ENCODE measurements around the gene ITGB5. TPM values are rescaled to one million over a fixed set of nuclear protein-coding genes. Genes with fewer than 3 reads are reported as not detected.

ITGB5 gene
- total RNA-seq, 1 donor: 308 TPM

DNA sequence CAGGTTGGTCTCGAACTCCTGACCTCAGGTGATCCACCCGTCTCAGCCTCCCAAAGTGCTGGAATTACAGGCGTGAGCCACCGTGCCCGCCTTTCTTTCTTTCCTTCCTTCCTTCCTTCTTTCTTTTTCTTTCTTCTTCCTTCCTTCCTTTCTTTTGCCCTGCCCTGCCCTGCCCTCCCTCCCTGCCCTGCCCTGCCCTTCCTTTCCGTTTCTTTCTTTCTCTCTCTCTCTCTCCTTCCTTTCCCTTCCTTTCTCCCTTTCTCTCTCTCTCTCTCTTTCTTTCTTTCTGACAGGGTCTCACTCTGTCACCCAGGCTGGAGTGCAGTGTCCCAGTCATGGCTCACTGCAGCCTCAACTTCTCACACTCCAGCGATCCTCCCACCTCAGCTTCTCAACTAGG, 82.3 kb downstream of the ITGB5 start:
- TF ChIP-seq, protein P1, sequence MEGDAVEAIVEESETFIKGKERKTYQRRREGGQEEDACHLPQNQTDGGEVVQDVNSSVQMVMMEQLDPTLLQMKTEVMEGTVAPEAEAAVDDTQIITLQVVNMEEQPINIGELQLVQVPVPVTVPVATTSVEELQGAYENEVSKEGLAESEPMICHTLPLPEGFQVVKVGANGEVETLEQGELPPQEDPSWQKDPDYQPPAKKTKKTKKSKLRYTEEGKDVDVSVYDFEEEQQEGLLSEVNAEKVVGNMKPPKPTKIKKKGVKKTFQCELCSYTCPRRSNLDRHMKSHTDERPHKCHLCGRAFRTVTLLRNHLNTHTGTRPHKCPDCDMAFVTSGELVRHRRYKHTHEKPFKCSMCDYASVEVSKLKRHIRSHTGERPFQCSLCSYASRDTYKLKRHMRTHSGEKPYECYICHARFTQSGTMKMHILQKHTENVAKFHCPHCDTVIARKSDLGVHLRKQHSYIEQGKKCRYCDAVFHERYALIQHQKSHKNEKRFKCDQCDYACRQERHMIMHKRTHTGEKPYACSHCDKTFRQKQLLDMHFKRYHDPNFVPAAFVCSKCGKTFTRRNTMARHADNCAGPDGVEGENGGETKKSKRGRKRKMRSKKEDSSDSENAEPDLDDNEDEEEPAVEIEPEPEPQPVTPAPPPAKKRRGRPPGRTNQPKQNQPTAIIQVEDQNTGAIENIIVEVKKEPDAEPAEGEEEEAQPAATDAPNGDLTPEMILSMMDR (IDR thresholded peaks at IDR 0.05; ENCODE audit: insufficient read depth, low read length): no peak
- H3K4me3 ChIP-seq (ENCODE audit: low read depth, low read length): no peak overlapping the region
- no peak for DNase-seq (ENCODE audit: low read depth)

DNA sequence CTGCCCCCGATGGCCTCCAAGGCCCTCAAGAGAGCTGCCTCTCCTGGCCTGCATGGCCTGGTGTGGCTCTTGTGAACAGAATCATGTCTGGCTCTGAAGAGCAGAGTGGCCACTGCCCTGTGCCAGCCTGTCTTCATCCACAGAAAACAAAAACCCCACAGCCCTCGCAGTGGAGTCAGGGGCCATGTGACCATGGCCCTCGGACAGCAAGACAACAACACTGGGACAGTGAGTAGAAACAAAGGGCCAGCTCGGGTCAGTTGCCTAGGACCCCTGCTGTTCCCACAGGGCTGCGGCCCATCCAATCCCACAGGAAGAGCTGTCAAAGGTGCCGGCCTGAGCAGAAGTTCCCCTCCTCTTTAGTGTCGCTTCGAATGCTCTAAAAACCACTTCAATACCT, 84.5 kb downstream of the ITGB5 start:
- no peak for DNase-seq (ENCODE audit: low read depth)
- TF ChIP-seq, protein P1 (IDR thresholded peaks at IDR 0.05; ENCODE audit: insufficient read depth, low read length): no peak
- no peak overlapping the region for H3K4me3 ChIP-seq (ENCODE audit: low read depth, low read length)

DNA sequence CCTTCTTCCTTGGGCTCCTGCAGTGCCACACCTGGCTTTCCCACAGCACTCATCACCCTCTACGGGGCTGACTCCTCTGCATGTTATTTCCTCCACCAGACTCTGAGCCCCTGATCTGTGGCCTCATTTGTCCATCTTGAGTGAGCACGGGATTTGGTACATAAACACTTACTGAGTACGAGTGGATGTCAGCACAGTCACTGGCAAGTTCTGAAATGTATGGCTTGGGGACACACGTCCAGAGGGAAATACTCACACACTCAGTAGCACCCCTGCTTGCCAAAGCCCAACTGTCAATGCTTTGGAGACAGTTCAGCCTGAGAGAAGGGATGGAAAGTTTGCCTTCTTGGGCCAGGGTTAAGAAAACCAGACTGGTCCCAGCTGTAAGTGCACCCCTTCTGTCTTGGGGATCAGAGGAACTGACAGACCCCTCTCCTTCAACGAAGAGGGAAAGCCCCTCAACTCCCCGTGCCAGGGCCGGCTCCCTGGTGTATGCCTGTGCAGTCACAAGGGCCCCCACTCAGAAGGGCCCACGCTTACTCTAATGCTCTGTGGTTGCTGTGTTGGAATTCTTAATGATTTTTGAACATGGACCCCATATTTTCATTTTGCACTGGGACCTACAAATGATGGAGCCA, 85.0 kb downstream of the ITGB5 start:
- TF ChIP-seq, protein P1 (IDR thresholded peaks at IDR 0.05; ENCODE audit: insufficient read depth, low read length): no peak
- H3K4me3 ChIP-seq (ENCODE audit: low read depth, low read length): no peak overlapping the region
- no peak for DNase-seq (ENCODE audit: low read depth)

DNA sequence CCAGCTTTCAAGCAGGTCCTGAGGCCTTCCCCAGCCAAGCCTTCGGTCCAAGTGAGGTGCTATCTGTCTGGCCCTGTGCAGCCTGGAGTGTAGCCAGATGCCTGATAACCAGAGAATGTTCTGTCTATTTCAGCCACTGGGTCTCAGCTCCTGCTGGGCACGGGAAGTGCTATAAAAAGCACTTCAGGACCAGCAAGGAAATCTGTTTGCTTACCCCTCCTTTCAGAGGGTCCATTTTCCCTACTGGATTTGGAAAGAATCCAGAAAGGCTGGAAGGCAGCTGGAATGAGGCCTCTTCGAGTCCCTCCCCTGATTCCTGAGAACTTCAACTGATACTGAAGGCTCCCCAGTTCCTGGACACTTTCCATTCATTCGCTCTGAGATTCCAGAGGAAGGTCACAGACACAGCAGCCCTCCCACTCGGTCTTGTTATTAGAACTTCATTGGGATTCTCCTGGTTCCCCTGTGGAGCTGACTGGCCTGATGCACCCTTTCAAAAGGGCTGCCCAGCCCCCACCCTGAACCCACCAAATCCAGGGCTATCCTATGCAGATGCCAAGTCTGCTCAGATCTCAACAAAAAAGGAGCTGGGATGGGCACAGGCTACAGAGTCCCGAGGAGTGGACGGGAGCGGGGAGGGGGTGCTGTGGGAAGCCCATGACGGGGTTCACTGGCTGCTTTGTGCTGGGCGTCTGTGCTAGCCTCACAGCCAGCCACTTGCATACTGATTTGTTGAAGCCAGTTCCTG, 86.5 kb downstream of the ITGB5 start:
- DNase-seq (ENCODE audit: low read depth): peak; percentile 71
- H3K4me3 ChIP-seq (ENCODE audit: low read depth, low read length): no peak overlapping the region
- TF ChIP-seq, protein P1 (IDR thresholded peaks at IDR 0.05; ENCODE audit: insufficient read depth, low read length): no peak

DNA sequence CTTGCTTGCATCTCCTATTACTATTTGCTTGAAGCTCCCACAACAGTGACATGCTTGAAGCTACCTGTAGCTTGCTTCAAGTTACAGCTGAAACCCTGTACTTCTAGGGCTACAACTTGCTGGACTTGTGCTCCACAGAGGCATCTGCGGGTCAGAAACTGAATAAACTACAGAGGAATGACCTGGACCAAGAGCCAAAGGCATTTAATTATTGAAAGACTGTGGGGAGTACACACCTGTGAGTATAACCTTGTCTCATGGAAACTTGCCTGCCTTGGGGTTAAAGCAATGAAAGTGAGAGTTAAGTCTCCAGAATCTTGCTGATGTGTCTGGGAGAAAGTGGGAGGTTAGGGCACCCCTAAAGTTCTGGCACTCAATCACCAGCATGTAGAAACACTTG, 87.1 kb downstream of the ITGB5 start:
- TF ChIP-seq, protein P1 (IDR thresholded peaks at IDR 0.05; ENCODE audit: insufficient read depth, low read length): no peak
- no peak overlapping the region for H3K4me3 ChIP-seq (ENCODE audit: low read depth, low read length)
- DNase-seq (ENCODE audit: low read depth): no peak

DNA sequence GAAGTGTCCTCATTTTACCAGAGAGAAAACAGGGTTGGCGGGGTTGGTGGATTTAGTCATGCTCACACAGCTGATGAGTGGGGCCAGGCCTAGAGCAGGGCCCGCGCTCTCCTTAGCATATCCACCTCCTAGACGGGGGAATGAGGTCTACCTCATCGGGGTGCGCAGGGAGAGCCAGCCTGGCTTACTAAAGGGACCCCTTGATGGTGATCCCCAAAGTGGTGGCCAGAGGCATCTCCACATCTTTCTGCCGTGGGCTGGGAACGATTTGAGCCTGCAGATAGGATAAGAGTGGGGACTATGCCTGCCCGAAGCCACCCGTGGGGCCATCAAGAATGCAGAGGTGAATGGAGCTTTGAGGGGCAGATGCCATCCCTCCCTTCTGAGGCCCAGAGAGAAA, 87.5 kb downstream of the ITGB5 start:
- H3K4me3 ChIP-seq (ENCODE audit: low read depth, low read length): no peak overlapping the region
- TF ChIP-seq, protein P1 (IDR thresholded peaks at IDR 0.05; ENCODE audit: insufficient read depth, low read length): no peak
- DNase-seq (ENCODE audit: low read depth): no peak
